ENCODE results near the gene ZNF708. TPM values are rescaled to one million over a fixed set of nuclear protein-coding genes. Genes with fewer than 3 reads are reported as not detected.

ZNF708 gene
- total RNA-seq (2014; rRNA removed; shearing (Covaris generic)) = 7.9 and 8.2 TPM in 2 replicates

GRCh38 chr19:21328885-21329605 is at the start of gene ZNF708:
Gene ZNF708 (minus strand): TSS chr19:21329410. CDS start chr19:21329212, 198 bp downstream.

GRCh38 chr19:21358768-21359451 is 29.7 kb upstream of the ZNF708 start, which contains the start of gene ZNF738:
Gene ZNF738 (plus strand): TSS chr19:21359000. CDS start chr19:21359141, 141 bp downstream.

Other genes with a start within 250 kb of the ZNF708 start
- 12.3 and 19.4 TPM in 2 replicates for gene ZNF714, start 247.2 kb downstream of the ZNF708 start, total RNA-seq (2014; rRNA removed; shearing (Covaris generic))
- gene ZNF431, start 187.4 kb downstream of the ZNF708 start, total RNA-seq (2014; rRNA removed; shearing (Covaris generic)) = 4.3 and 9.6 TPM in 2 replicates
- 21.9 and 29.4 TPM in 2 replicates for gene ZNF738, start 29.6 kb upstream of the ZNF708 start, total RNA-seq (2014; rRNA removed; shearing (Covaris generic))
- gene ZNF493, start 67.7 kb upstream of the ZNF708 start, total RNA-seq (2014; rRNA removed; shearing (Covaris generic)) = 16.5 and 22.3 TPM in 2 replicates
- gene ZNF429, start 176.2 kb upstream of the ZNF708 start, total RNA-seq (2014; rRNA removed; shearing (Covaris generic)) = 2.9 and 5.9 TPM in 2 replicates

All from A375 (cell line).